Transverse colon (tissue), 4 donors: Measurements from ENCODE around the gene CUL7. TPM values are rescaled to one million over a fixed set of nuclear protein-coding genes. Genes with fewer than 3 reads are reported as not detected.
A peak's percentile ranks its signal among the peaks of the same experiment; 100 is the strongest.

Source experiments
- DNase-seq: peaks from one replicate; pipeline ENCODE4 v3.0.0-alpha.2; 2019
- H3K27ac ChIP-seq, 4 donors: fragments of 200-600 bp; sonication (generic); 2 replicates each; pipeline ENCODE4 v1.5.1; 2016 to 2018; ENCODE audit warnings: inconsistent platforms in 4 of 4
- H3K27me3 ChIP-seq: fragments of 200-600 bp; sonication (generic); 2 replicates; pipeline ENCODE4 v1.5.1; 2017; ENCODE audit warnings: inconsistent platforms
- H3K36me3 ChIP-seq, 4 donors: fragments of 200-600 bp; sonication (generic); 2 replicates each; pipeline ENCODE4 v1.5.1; 2017 to 2019; ENCODE audit warnings: inconsistent platforms in 4 of 4
- H3K4me1 ChIP-seq, 4 donors: fragments of 200-600 bp; sonication (generic); 2 replicates each; pipeline ENCODE4 v1.5.1; 2017 to 2020; ENCODE audit warnings: inconsistent platforms in 4 of 4
- H3K4me3 ChIP-seq, 4 donors: fragments of 200-600 bp; sonication (generic); 1 replicate in 1 of 4; 2 replicates in 3 of 4; pipeline versions ENCODE4 v1.5.1 to v1.6.1; 2017 to 2019; ENCODE audit warnings: inconsistent platforms in 4 of 4
- H3K9me3 ChIP-seq, 2 donors: fragments of 200-600 bp; sonication (generic); 2 replicates each; pipeline ENCODE4 v1.5.1; 2017 to 2019; ENCODE audit warnings: inconsistent platforms in 2 of 2
- CTCF ChIP-seq, 5 experiments: fragments of 200-600 bp in 3 of 5; fragments of 450-650 bp in 2 of 5; sonication (generic) in 3 of 5; IDR thresholded peaks; 1 replicate in 2 of 5; 2 replicates in 3 of 5; pipeline ENCODE4 v1.5.1; 2016 to 2017; ENCODE audit warnings: antibody characterized with exemption in 5 of 5, inconsistent platforms in 3 of 5, mild to moderate bottlenecking in 2 of 5, moderate library complexity in 1 of 5
- EP300 ChIP-seq: sonication (generic); formaldehyde crosslinking; IDR thresholded peaks from one replicate; pipeline ENCODE4 v1.6.1; 2017; ENCODE audit warnings: antibody characterized with exemption, low read depth
- POLR2A ChIP-seq: fragments of 450-650 bp; IDR thresholded peaks from one replicate; pipeline ENCODE4 v1.6.1; 2016; ENCODE audit warnings: antibody characterized with exemption, mild to moderate bottlenecking, moderate library complexity
- POLR2AphosphoS5 ChIP-seq, 3 donors: sonication (generic); formaldehyde crosslinking; IDR thresholded peaks; one replicate each; pipeline ENCODE4 v1.6.1; 2016; ENCODE audit warnings: antibody characterized with exemption in 3 of 3
- WGBS, 2 donors: methylation state at CpG; one replicate each; pipeline ENCODE4 v1.1.5; 2018; ENCODE audit warnings: low coverage in 1 of 2; 5-methylcytosine and 5-hydroxymethylcytosine counted together
- in situ Hi-C, 4 donors: fragments of 200-750 bp; cut with MboI; loops; one replicate each; pipeline versions ENCODE4 v1.15.0 to v1.15.1; 2017; ENCODE audit warnings: low sequenced_read_pairs in 3 of 4, low pct_ligation_motif_present in 1 of 4, low pct_unique_long_range_greater_than_20kb in 1 of 4
- intact Hi-C: fragments of 100-400 bp; cut with DNase I; formaldehyde crosslinking; loops from one replicate; pipeline ENCODE4 v1.15.1; 2023; ENCODE audit warnings: low total_unique reads
- total RNA-seq, 4 donors: library from RNA; depleted of rRNA; stranded (reverse); fragments of >200 nt; gene quantifications; one replicate each; pipeline ENCODE4 v1.1.0, GENCODE V29; 2016

CUL7 gene
- total RNA-seq, 4 donors from 2014 or later = 13.0 to 29.3 (median 15.7) TPM

DNA sequence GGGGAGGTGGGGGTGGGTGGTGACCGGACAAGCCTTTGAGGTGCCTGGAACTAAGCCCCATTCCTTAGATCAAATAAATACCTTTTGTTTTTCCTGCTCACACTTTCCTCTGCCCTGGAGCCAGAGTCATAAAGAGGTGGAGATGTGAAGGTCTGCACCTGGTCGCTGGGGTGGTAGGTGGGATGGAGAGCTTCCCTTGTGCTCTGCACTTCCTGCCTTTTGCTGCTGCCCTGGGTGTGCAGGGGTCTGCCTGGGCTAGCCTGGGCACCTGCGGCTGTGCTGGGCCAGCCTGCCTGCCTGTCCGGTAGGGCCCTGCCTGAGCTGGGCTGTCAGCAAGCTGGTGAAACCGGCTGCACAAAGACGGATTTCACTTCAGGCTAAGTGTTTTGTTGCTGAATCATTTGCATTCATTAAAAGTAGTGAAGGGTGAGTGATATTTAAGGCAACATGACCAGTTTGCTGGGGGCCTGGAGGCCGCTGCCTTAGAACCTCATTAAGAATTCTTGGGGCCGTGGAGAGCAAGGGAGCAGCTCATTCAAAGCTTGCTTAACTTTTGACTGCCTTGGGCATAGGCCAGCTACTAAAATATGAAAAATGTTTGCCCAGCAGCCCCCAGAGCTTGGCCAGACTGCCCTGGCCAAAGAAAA is 42.9 kb upstream of the CUL7 start:
- H3K4me1 ChIP-seq = peaks cover 0 to 13% (median 5%) of the 10 kb centered on the region in 4 donors
- H3K9me3 ChIP-seq = no peaks in the 10 kb centered on the region
- in situ Hi-C loops (no loop called here), intact Hi-C loops (no loop called here)
- TF ChIP-seq EP300 (no peak), CTCF (IDR thresholded peaks at IDR 0.05) (no peak), POLR2AphosphoS5 (IDR thresholded peaks at IDR 0.05) (no peak), POLR2A (no peak)
- no peaks in the 10 kb centered on the region for H3K36me3 ChIP-seq
- DNase-seq = peak; percentile 33
- H3K27ac ChIP-seq = peak overlapping the region in 2 of 4 donors; percentile 13 to 33
- no peak overlapping the region for H3K4me3 ChIP-seq
- WGBS, 2 donors = 36% methylated on average over 7 of the region's 8 CpGs; no CpG with 5 or more reads in 1 of the 2 donors
- H3K27me3 ChIP-seq = no peaks in the 10 kb centered on the region

DNA sequence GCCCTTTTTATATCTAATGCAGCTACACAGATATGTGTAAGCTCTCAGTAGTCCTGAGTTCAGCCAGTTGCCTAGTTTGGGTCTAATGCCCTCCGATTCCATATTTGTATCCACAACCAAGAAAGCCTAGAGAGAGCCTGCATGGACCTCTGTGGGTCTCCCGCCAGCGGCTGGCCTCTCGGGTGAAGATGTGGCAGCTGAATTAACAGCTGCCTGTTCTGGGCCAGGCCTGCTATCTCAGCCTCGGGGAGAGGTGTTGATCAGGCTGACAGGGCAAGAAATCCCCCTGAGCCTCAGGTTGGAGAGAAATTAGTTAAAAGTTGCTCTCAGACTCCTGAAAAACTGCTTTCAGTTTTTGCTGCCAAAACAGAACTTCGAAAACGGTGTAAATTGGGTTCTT is 42.3 kb upstream of the CUL7 start:
- H3K9me3 ChIP-seq = no peaks in the 10 kb centered on the region
- no peaks in the 10 kb centered on the region for H3K36me3 ChIP-seq
- H3K27me3 ChIP-seq = no peaks in the 10 kb centered on the region
- in situ Hi-C loops = no loop called here
- WGBS, 2 donors = 40% methylated on average over 6 of the region's 7 CpGs; no CpG with 5 or more reads in 1 of the 2 donors
- peak overlapping the region in 2 of 4 donors; percentile 13 to 33 for H3K27ac ChIP-seq
- TF ChIP-seq POLR2AphosphoS5 (IDR thresholded peaks at IDR 0.05) = no peak
- no peak for TF ChIP-seq POLR2A
- TF ChIP-seq CTCF (IDR thresholded peaks at IDR 0.05) = no peak
- TF ChIP-seq EP300 = no peak
- DNase-seq = no peak
- intact Hi-C loops = no loop called here
- peaks cover 0 to 13% (median 5%) of the 10 kb centered on the region in 4 donors for H3K4me1 ChIP-seq
- H3K4me3 ChIP-seq = no peak overlapping the region

GRCh38 chr6:43093436-43094289 is 40.0 kb upstream of the CUL7 start:
- in situ Hi-C loops = no loop called here
- DNase-seq = peak; percentile 29
- WGBS, 2 donors = 52 to 55% methylated on average over 8 to 9 of the region's 9 CpGs
- intact Hi-C loops = no loop called here
- H3K4me3 ChIP-seq = peak overlapping the region in 2 of 4 donors; percentile 16 to 38
- no peak for TF ChIP-seq POLR2AphosphoS5 (IDR thresholded peaks at IDR 0.05)
- peak in 1 of 5 experiments; percentile 12 for TF ChIP-seq CTCF (IDR thresholded peaks at IDR 0.05)
- no peaks in the 10 kb centered on the region for H3K36me3 ChIP-seq
- H3K9me3 ChIP-seq = no peaks in the 10 kb centered on the region
- no peaks in the 10 kb centered on the region for H3K27me3 ChIP-seq
- peak overlapping the region; percentile 41 to 79 (median 68) for H3K27ac ChIP-seq
- H3K4me1 ChIP-seq = peaks cover 0 to 13% (median 5%) of the 10 kb centered on the region in 4 donors

DNA sequence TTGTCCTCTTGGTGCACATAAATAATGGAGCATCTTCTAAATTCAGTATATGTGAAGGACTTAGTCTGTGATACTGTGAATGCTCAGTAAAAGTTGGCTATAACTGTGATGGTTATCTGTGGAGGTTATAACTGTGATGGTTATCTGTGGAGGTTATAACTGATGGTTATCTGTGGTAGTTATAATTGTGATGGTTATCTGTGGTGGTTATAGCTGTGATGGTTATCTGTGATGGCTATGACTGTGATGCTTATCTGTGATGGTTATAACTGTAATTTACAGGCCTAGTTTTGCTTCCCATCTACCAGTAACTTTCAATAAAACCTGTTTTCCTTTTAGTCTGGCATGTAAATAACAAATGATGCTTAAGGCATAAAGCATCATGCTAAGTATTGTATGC is 39.0 kb upstream of the CUL7 start:
- Histone ChIP-seq H3K36me3 (no peaks in the 10 kb centered on the region), H3K27me3 (no peaks in the 10 kb centered on the region), H3K4me3 (no peak overlapping the region), H3K27ac (no peak overlapping the region), H3K4me1 (peaks cover 0 to 13% (median 5%) of the 10 kb centered on the region in 4 donors), H3K9me3 (no peaks in the 10 kb centered on the region)
- no peak for DNase-seq
- in situ Hi-C loops (no loop called here), intact Hi-C loops (no loop called here)
- TF ChIP-seq CTCF (IDR thresholded peaks at IDR 0.05) = no peak
- TF ChIP-seq POLR2A = no peak
- no peak for TF ChIP-seq POLR2AphosphoS5 (IDR thresholded peaks at IDR 0.05)
- TF ChIP-seq EP300 = no peak
